ENCODE data around the gene PKD1L1. TPM values are rescaled to one million over a fixed set of nuclear protein-coding genes. Genes with fewer than 3 reads are reported as not detected.
A peak's percentile ranks its signal among the peaks of the same experiment; 100 is the strongest.
"Not testable (repeated sequence)": the region's sequence is repeated elsewhere in the genome, so short reads cannot be mapped to it uniquely, and the experiment has no call there.

The PKD1L1 gene
- total RNA-seq, 1 donor from 2014 or later, result 0.59 TPM

DNA sequence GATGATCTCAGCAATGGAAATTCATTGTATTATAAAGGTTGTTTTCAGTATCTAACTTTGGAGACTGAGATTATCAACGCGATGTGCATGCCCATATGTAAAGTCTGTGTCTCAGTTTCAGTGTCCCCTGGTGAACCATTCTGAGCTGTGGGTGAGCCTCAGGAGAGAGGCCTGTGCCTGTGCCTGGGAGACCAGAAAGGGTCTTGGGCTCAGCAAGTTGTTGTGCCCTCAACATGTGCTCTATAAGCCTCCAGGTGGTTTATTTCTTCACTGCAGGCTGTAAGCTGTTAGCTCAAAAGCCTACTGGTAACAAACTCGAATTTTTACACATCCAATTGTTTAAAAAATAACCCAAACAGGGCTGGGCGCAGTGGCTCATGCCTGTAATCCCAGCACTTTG, 151.9 kb downstream of the PKD1L1 start:
- TF ChIP-seq, protein P1, sequence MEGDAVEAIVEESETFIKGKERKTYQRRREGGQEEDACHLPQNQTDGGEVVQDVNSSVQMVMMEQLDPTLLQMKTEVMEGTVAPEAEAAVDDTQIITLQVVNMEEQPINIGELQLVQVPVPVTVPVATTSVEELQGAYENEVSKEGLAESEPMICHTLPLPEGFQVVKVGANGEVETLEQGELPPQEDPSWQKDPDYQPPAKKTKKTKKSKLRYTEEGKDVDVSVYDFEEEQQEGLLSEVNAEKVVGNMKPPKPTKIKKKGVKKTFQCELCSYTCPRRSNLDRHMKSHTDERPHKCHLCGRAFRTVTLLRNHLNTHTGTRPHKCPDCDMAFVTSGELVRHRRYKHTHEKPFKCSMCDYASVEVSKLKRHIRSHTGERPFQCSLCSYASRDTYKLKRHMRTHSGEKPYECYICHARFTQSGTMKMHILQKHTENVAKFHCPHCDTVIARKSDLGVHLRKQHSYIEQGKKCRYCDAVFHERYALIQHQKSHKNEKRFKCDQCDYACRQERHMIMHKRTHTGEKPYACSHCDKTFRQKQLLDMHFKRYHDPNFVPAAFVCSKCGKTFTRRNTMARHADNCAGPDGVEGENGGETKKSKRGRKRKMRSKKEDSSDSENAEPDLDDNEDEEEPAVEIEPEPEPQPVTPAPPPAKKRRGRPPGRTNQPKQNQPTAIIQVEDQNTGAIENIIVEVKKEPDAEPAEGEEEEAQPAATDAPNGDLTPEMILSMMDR (IDR thresholded peaks at IDR 0.05), result no peak
- ATAC-seq (no peak), DNase-seq (no peak)
- Histone ChIP-seq H3K27me3 (ENCODE audit: low read depth) (no peaks in the 10 kb centered on the region), H3K4me3 (no peak overlapping the region), H3K36me3 (no peaks in the 10 kb centered on the region), H3K9me3 (no peaks in the 10 kb centered on the region), H3K4me1 (no peaks in the 10 kb centered on the region), H3K27ac (no peak overlapping the region)
- intact Hi-C loops (cut with DNase I), result no loop called here

DNA sequence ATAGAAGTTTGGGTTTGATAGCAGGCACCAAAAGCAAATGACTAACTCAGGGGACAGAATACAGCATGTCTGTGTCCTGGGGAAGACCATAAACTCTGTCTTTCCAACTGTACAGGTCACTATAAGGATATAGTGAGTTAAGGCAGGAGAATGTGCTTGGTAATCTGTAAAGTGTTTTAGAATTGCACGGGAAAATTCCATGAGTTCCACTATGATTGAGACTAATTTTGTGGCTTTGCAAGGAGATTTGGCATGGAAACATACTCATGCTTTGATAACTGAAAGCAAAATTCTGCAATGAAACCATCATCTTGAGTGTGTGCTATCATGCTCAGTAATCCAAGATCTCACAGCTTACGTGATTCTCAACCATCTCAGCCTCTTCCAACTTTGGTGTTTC, 152.6 kb downstream of the PKD1L1 start:
- H3K4me3 ChIP-seq, result no peak overlapping the region
- H3K27me3 ChIP-seq (ENCODE audit: low read depth), result no peaks in the 10 kb centered on the region
- intact Hi-C loops (cut with DNase I), result no loop called here
- no peaks in the 10 kb centered on the region for H3K9me3 ChIP-seq
- TF ChIP-seq, protein P1 (IDR thresholded peaks at IDR 0.05), result no peak
- no peaks in the 10 kb centered on the region for H3K4me1 ChIP-seq
- H3K27ac ChIP-seq, result no peak overlapping the region
- DNase-seq (no peak), ATAC-seq (no peak)
- no peaks in the 10 kb centered on the region for H3K36me3 ChIP-seq

DNA sequence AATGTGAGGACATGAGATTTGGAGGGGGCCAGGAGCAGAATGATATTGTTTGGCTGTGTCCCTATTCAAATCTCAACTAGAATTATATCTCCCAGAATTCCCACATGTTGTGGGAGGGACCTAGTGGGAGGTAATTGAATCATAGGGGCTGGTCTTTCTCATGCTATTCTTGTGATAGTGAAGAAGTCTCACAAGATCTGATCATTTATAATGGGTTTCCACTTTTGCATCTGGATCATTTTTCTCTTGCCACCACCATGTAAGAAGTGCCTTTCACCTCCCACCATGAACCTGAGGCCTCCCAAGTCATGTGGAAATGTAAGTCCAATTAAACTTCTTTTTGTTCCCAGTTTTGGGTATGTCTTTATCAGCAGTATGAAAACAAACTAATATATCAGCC, 153.1 kb downstream of the PKD1L1 start:
- H3K4me3 ChIP-seq; H3K27ac ChIP-seq; H3K9me3 ChIP-seq; H3K36me3 ChIP-seq; intact Hi-C loops (cut with DNase I); DNase-seq; H3K27me3 ChIP-seq (ENCODE audit: low read depth); ATAC-seq; H3K4me1 ChIP-seq: not testable (repeated sequence)

DNA sequence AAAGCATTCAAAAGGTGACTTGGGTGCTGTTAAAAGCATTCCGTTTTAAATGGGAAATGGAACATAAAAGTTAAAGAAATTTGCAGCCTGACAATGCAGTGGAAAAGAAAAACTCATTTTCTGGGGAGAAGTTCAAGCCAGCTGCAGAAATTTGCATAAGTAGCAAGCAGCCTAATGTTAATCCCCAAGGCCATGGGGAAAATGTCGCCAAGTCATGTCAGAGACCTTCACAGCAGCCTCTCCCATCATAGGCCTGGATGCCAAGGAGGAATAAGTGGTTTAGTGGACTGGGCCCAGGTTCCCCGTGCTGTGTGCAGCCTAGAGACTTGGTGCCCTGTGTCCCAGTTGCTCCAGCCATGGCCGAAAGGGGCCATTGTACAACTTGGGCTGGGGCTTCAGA, 154.2 kb downstream of the PKD1L1 start:
- ATAC-seq, result no peak
- TF ChIP-seq, protein P1 (IDR thresholded peaks at IDR 0.05), result no peak
- Histone ChIP-seq H3K9me3 (no peaks in the 10 kb centered on the region), H3K27me3 (ENCODE audit: low read depth) (no peaks in the 10 kb centered on the region), H3K4me1 (no peaks in the 10 kb centered on the region), H3K27ac (no peak overlapping the region), H3K4me3 (no peak overlapping the region), H3K36me3 (no peaks in the 10 kb centered on the region)
- intact Hi-C loops (cut with DNase I), result no loop called here
- no peak for DNase-seq

DNA sequence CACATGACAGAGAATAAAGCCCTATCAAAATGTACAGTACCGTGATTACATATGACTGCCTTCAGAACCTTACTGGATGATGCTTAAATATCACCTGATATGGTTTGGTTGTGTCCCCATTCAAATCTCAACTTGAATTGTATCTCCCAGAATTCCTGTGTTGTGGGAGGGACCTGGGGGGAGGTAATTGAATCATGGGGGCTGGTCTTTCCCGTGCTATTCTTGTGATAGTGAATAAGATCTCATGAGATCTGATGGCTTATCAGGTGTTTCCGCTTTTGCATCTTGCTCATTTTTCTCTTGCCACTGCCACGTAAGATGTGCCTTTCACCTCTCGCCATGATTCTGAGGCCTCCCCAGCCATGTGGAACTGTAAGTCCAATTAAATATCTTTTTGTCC, 155.1 kb downstream of the PKD1L1 start:
- H3K27ac ChIP-seq; H3K9me3 ChIP-seq; H3K4me1 ChIP-seq; H3K27me3 ChIP-seq (ENCODE audit: low read depth); intact Hi-C loops (cut with DNase I); H3K36me3 ChIP-seq; H3K4me3 ChIP-seq; ATAC-seq; DNase-seq: not testable (repeated sequence)

DNA sequence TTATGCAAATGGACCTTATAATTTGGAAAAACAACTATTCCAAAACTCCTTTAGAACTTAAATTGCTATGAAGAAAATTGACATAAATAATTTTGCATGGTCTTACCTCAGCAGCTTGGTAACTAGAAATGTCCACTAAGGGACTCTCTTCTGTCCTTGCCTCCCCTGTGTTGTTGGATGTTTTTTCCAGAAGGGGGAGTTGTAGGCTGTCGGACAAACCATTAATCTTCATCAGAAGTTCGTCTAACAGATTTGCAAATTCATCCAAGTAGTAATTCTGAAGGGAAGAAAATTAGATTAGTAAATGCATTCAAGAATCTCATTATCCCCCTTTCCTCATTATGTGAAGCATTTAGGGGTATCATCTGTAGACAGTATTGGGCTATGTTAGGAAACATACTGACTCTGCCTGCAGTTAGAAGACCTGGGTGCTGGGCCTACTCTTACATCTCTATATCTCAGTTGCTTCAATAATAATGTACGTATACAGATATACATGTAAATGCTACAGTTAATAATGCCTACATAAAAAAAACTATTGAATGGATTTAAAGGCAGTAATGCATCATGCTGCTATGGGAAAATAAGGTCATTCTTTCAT, 155.6 kb downstream of the PKD1L1 start:
- Histone ChIP-seq H3K27ac (no peak overlapping the region), H3K4me1 (no peaks in the 10 kb centered on the region), H3K27me3 (ENCODE audit: low read depth) (no peaks in the 10 kb centered on the region), H3K36me3 (no peaks in the 10 kb centered on the region), H3K4me3 (no peak overlapping the region), H3K9me3 (no peaks in the 10 kb centered on the region)
- TF ChIP-seq, protein P1 (IDR thresholded peaks at IDR 0.05), result peak; percentile 45
- DNase-seq, result no peak
- intact Hi-C loops (cut with DNase I), result no loop called here
- ATAC-seq, result peak; percentile 61 to 64

DNA sequence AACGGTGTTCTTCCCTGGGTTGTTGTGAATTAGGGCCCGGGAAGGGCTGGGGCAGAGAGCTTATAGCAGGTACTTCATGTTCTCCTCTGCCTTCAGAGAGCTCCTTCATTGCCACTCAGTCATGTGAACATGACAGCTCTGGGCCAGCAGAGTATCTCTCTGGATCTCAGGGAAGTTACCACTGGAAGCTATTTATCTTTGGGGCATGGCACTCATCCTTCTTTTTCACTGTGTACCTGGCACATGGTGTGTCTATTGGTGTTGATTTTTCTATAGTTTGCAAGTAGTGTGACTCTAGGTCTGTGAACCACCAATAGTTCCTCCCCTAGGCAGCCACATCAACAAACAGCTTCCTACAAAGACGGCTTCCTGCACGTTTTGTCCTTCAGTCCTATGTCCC, 156.6 kb downstream of the PKD1L1 start:
- no peaks in the 10 kb centered on the region for H3K9me3 ChIP-seq
- no peak overlapping the region for H3K27ac ChIP-seq
- H3K36me3 ChIP-seq, result no peaks in the 10 kb centered on the region
- intact Hi-C loops (cut with DNase I), result no loop called here
- H3K27me3 ChIP-seq (ENCODE audit: low read depth), result no peaks in the 10 kb centered on the region
- DNase-seq, result no peak
- no peak for ATAC-seq
- no peak overlapping the region for H3K4me3 ChIP-seq
- TF ChIP-seq, protein P1 (IDR thresholded peaks at IDR 0.05), result no peak
- H3K4me1 ChIP-seq, result peaks cover 3% of the 10 kb centered on the region

Measured in lower lobe of right lung (tissue), 2 donors.